ENCODE results near the gene GHR.

GRCh38 chr5:42628821-42629220, 205.6 kb downstream of the GHR start:
- TF ChIP-seq CTCF (IDR thresholded peaks at IDR 0.05) (no peak), EP300 (IDR thresholded peaks at IDR 0.05) (no peak), POLR2AphosphoS5 (IDR thresholded peaks at IDR 0.05) (no peak)

All from suprapubic skin (tissue), 4 donors.